ENCODE measurements around the gene ST3GAL4.
A peak's percentile ranks its signal among the peaks of the same experiment; 100 is the strongest.
"Not testable (repeated sequence)": the region's sequence is repeated elsewhere in the genome, so short reads cannot be mapped to it uniquely, and the experiment has no call there.

ST3GAL4 gene

GRCh38 chr11:126337474-126338241 lies 17.8 kb upstream of the ST3GAL4 start:
- H3K9me3 Mint-ChIP-seq (ENCODE audit: low read depth): no peaks in the 10 kb centered on the region
- H3K4me1 Mint-ChIP-seq (ENCODE audit: low read depth): no peaks in the 10 kb centered on the region
- H3K27ac Mint-ChIP-seq: no peak overlapping the region
- H3K27me3 Mint-ChIP-seq: no peaks in the 10 kb centered on the region
- H3K4me3 Mint-ChIP-seq: no peak overlapping the region
- H3K36me3 Mint-ChIP-seq: peaks cover 5% of the 10 kb centered on the region

GRCh38 chr11:126338346-126339055 lies 17.0 kb upstream of the ST3GAL4 start:
- no peaks in the 10 kb centered on the region for H3K27me3 Mint-ChIP-seq
- H3K4me1 Mint-ChIP-seq (ENCODE audit: low read depth): no peaks in the 10 kb centered on the region
- H3K27ac Mint-ChIP-seq: no peak overlapping the region
- no peak overlapping the region for H3K4me3 Mint-ChIP-seq
- H3K9me3 Mint-ChIP-seq (ENCODE audit: low read depth): no peaks in the 10 kb centered on the region
- peaks cover 6% of the 10 kb centered on the region for H3K36me3 Mint-ChIP-seq

GRCh38 chr11:126339073-126339862 lies 16.2 kb upstream of the ST3GAL4 start:
- Mint-ChIP-seq H3K4me1 (ENCODE audit: low read depth) (no peaks in the 10 kb centered on the region), H3K27ac (no peak overlapping the region), H3K9me3 (ENCODE audit: low read depth) (no peaks in the 10 kb centered on the region), H3K27me3 (no peaks in the 10 kb centered on the region), H3K4me3 (no peak overlapping the region), H3K36me3 (peaks cover 8% of the 10 kb centered on the region)

GRCh38 chr11:126339863-126340434 lies 15.5 kb upstream of the ST3GAL4 start:
- Mint-ChIP-seq H3K36me3 (peaks cover 6% of the 10 kb centered on the region), H3K27ac (no peak overlapping the region), H3K9me3 (ENCODE audit: low read depth) (no peaks in the 10 kb centered on the region), H3K4me1 (ENCODE audit: low read depth) (no peaks in the 10 kb centered on the region), H3K4me3 (no peak overlapping the region), H3K27me3 (no peaks in the 10 kb centered on the region)

- Mint-ChIP-seq H3K4me1 (ENCODE audit: low read depth) (no peaks in the 10 kb centered on the region), H3K4me3 (no peak overlapping the region), H3K27ac (no peak overlapping the region), H3K27me3 (no peaks in the 10 kb centered on the region), H3K9me3 (ENCODE audit: low read depth) (no peaks in the 10 kb centered on the region), H3K36me3 (peaks cover 6% of the 10 kb centered on the region)
These were observed 14.4 kb upstream of the ST3GAL4 start for GRCh38 chr11:126340960-126341606.

- H3K4me3 Mint-ChIP-seq: no peak overlapping the region
- peak overlapping the region; percentile 11 for H3K27ac Mint-ChIP-seq
- peaks cover 6% of the 10 kb centered on the region for H3K36me3 Mint-ChIP-seq
- H3K9me3 Mint-ChIP-seq (ENCODE audit: low read depth): no peaks in the 10 kb centered on the region
- H3K27me3 Mint-ChIP-seq: no peaks in the 10 kb centered on the region
- H3K4me1 Mint-ChIP-seq (ENCODE audit: low read depth): no peaks in the 10 kb centered on the region
These were observed 13.7 kb upstream of the ST3GAL4 start for GRCh38 chr11:126341760-126342161.

GRCh38 chr11:126343051-126343450 lies 12.4 kb upstream of the ST3GAL4 start:
- H3K36me3 Mint-ChIP-seq: peaks cover 6% of the 10 kb centered on the region
- H3K4me1 Mint-ChIP-seq (ENCODE audit: low read depth): no peaks in the 10 kb centered on the region
- no peaks in the 10 kb centered on the region for H3K9me3 Mint-ChIP-seq (ENCODE audit: low read depth)

GRCh38 chr11:126344141-126345080 lies 11.1 kb upstream of the ST3GAL4 start:
- Mint-ChIP-seq H3K4me3 (no peak overlapping the region), H3K36me3 (peaks cover 6% of the 10 kb centered on the region), H3K27ac (no peak overlapping the region), H3K9me3 (ENCODE audit: low read depth) (no peaks in the 10 kb centered on the region), H3K4me1 (ENCODE audit: low read depth) (peaks cover 2% of the 10 kb centered on the region), H3K27me3 (no peaks in the 10 kb centered on the region)

More at GRCh38 chr11:126343051-126343450, 12.4 kb upstream of the ST3GAL4 start:
- H3K27me3 Mint-ChIP-seq: no peaks in the 10 kb centered on the region
- H3K4me3 Mint-ChIP-seq: no peak overlapping the region
- H3K27ac Mint-ChIP-seq: no peak overlapping the region

GRCh38 chr11:126345283-126345682 lies 10.2 kb upstream of the ST3GAL4 start:
- peaks cover 6% of the 10 kb centered on the region for H3K36me3 Mint-ChIP-seq
- H3K4me1 Mint-ChIP-seq (ENCODE audit: low read depth): peaks cover 2% of the 10 kb centered on the region
- H3K27me3 Mint-ChIP-seq: no peaks in the 10 kb centered on the region
- H3K27ac Mint-ChIP-seq: no peak overlapping the region
- H3K9me3 Mint-ChIP-seq (ENCODE audit: low read depth): no peaks in the 10 kb centered on the region
- no peak overlapping the region for H3K4me3 Mint-ChIP-seq

- no peaks in the 10 kb centered on the region for H3K27me3 Mint-ChIP-seq
- H3K9me3 Mint-ChIP-seq (ENCODE audit: low read depth): no peaks in the 10 kb centered on the region
- peak overlapping the region; percentile 79 for H3K27ac Mint-ChIP-seq
- H3K36me3 Mint-ChIP-seq: peaks cover 6% of the 10 kb centered on the region
- H3K4me3 Mint-ChIP-seq: no peak overlapping the region
- H3K4me1 Mint-ChIP-seq (ENCODE audit: low read depth): peaks cover 2% of the 10 kb centered on the region
These were observed 9.5 kb upstream of the ST3GAL4 start for GRCh38 chr11:126345759-126346585.

- Mint-ChIP-seq H3K9me3 (ENCODE audit: low read depth) (no peaks in the 10 kb centered on the region), H3K4me1 (ENCODE audit: low read depth) (peaks cover 2% of the 10 kb centered on the region), H3K4me3 (no peak overlapping the region), H3K36me3 (peaks cover 6% of the 10 kb centered on the region), H3K27me3 (no peaks in the 10 kb centered on the region), H3K27ac (no peak overlapping the region)
These were observed 8.9 kb upstream of the ST3GAL4 start for GRCh38 chr11:126346586-126346940.

- not testable (repeated sequence) for H3K4me3 Mint-ChIP-seq, H3K36me3 Mint-ChIP-seq, H3K27me3 Mint-ChIP-seq
These were observed 8.5 kb upstream of the ST3GAL4 start for GRCh38 chr11:126346946-126347345.

More at GRCh38 chr11:126346946-126347345, 8.5 kb upstream of the ST3GAL4 start:
- not testable (repeated sequence) for H3K27ac Mint-ChIP-seq; H3K4me1 Mint-ChIP-seq (ENCODE audit: low read depth); H3K9me3 Mint-ChIP-seq (ENCODE audit: low read depth)

Measured in activated naive CD8-positive, alpha-beta T cell (primary cell).